HG02623 (cell line): ENCODE data around the gene UBAC2.

Source experiments
- ATAC-seq: cut with Tn5 transposase; IDR thresholded peaks from one replicate; pipeline ENCODE4 v1.9.1; 2021; ENCODE audit warnings: moderate library complexity; ENCODE audit not compliant: unreplicated experiment

The UBAC2 gene

DNA sequence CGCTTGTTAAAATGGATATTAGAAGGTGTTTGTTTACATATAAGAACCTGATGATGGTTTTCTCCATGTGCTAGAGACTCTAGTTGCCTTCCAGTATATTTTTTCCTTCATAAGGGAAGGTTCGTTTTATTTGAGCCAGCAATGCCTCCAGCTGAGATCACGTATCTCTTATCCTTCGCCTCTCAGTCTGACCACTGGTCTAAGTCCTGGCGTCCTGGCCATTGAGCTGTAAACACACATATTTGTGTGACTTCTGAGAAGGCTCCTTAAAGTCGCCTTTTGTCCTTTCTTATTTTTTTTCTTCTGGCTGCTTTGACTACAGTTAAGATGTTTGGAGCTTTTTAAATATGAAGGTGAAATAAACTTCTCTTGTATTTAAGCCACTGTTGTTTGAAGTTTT lies 130.3 kb downstream of the UBAC2 start:
- no peak for ATAC-seq

DNA sequence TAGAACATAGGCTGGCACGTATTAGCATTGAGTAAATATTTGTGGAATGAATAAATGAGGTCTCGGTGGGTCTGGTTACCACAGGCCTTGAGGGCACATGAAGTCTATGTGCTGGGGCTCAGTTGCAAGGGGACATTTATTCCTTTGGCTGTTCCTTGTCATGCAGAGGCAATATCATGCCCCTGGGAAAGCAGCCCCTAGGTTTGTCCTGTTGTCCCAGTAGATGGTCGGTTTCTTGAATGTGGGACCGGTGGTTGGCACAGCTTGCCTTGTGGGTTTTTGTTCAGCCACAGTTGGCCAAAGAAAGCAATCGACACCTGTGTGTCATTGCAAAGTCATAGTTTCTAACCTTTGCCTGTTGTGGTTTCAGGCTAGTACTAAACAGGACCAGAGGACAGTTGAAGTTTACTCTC lies 131.2 kb downstream of the UBAC2 start:
- peak; percentile 69 for ATAC-seq

DNA sequence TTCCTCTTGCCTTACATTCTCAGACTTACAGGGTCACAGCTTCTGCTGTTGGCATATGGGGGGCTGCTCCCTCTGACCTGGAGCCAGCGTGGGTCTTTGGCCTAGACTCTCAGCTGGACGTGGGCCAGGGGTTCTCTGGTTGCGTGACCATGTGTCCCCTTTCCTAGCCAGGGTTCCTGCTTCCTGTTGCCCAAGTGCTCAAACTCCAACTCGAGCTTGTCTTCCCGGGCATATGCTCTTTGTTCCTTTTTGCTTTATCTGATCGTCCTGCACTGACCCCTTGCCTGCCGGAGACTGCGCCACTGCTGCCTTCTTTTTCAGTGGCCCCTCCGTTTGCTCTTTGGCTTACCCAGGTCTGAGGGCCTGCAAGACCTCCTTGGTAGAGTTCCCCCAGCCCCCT lies 131.8 kb downstream of the UBAC2 start:
- no peak for ATAC-seq

DNA sequence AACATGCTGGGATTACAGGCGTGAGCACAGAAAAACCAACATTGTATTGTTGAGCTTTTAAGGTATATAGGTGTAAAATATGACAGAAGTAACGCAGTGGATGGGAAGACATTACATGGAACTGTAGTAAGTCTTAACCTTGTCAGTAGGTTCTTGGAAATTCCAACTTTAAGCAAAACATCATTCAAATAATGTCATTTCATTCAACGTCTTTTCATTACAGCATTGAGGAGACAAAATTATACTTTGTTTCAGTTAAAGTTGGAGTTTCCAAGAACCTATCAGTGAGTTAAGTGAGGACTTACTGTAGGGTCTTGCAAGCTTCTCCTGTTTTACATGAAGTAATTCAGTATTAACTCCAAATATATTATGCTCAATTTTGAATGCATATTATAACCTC lies 133.6 kb downstream of the UBAC2 start:
- no peak for ATAC-seq

DNA sequence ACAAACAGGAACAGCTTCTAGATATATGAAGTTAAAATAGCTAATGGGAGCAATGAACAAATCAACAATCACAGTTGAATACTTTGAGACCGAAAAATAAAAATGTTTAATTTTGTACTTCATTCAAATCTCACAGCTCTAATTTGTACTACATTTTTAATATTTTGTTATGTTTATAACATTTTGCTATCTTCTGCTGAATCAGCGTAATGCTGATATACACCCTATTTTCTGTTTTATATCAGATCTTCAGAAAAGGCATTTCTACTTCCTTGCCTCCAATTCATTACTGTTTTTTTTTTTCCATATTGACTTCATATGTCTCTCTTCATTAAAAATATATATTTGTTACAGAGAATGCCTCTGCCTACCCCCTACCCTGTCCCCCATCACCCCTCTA lies 134.4 kb downstream of the UBAC2 start:
- no peak for ATAC-seq

DNA sequence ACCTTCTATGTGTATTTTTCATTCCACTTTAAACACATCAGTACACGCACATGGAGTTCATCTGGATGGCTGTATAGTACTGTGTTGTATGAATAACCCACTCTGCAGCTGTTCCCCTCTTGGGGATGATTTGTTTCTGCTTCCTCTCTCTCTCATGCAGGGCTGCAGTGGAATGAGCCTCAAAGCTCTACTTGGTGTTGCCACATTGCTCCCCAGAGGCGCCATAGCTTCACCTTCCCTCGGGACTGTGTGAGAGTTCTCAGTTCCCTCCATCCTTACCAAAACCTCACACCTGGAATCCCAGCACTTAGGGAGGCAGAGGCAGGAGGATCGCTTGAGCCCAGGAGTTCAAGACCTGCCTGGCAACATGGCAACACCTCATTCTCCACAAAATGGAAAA lies 134.9 kb downstream of the UBAC2 start:
- ATAC-seq, result peak; percentile 64

DNA sequence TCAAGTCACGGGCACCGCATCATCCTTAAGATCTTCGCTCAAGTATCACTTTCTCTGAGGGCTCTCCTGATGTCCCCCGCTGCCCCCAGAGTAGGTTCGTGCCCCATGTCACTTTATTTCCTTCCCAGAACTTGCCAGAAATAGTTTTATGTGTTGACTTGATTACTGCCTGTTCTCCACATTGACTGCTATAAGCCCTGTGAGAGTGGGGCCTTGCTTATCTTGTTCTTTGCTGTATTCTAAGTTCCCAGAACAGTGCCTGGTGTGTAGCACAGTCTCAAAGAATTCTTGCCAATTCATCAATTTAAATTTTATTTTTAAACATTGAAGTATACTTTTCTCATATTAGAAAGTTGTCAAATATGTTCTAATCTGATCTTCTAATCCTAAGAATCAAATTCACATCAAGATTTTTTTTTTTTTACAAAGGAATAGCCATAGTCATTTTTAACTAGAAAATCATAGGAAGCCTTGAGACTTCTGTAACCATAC lies 138.6 kb downstream of the UBAC2 start:
- ATAC-seq, result no peak

DNA sequence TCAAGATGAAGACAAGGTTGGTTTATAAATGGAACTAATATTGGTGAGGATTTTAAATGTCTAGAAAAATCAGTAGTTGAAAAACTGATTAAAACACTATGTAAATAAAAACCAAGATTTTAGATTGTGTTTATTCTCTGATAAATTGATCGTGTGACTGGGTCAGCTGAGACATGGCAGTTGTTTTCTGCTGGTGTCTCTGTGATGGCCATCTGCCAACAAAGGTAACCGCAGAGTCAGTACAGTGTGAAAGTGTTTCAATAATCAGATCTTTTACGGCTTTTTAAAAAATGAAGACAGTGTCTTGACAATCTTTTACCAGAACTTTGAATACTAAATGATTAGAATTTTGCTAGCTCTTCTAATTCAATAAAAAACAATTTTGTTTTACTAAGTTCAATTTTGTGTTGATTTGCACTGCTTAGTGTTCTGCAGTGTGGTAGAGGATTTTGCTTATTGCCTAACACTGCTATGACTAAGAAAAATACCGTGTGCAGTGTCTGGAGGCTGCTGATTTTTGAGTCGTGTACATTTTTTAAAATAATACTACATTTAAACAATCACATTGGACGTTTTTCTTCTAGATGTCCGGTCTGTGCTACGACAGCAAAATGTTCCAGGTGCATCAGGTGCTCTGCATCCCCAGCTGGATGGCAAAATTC lies 139.2 kb downstream of the UBAC2 start:
- no peak for ATAC-seq

DNA sequence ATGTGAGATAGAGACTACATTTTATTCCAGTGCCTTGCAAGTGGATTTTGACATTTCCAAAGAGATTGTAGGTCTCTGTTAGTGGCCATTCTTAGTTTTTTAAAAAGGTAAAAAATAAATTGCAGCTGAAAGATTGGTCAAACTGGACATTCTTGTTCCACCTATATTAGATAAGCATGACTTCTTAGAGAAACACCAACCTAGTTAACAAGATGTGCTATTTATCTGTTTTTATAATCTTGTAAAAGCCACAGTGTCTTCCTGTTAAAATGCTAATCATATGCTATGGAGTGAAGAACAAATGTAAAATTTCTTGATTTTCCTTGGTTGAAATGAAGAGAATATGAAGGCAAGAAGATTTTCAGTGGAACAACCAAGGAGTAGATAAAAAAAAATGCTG lies 140.0 kb downstream of the UBAC2 start:
- no peak for ATAC-seq

DNA sequence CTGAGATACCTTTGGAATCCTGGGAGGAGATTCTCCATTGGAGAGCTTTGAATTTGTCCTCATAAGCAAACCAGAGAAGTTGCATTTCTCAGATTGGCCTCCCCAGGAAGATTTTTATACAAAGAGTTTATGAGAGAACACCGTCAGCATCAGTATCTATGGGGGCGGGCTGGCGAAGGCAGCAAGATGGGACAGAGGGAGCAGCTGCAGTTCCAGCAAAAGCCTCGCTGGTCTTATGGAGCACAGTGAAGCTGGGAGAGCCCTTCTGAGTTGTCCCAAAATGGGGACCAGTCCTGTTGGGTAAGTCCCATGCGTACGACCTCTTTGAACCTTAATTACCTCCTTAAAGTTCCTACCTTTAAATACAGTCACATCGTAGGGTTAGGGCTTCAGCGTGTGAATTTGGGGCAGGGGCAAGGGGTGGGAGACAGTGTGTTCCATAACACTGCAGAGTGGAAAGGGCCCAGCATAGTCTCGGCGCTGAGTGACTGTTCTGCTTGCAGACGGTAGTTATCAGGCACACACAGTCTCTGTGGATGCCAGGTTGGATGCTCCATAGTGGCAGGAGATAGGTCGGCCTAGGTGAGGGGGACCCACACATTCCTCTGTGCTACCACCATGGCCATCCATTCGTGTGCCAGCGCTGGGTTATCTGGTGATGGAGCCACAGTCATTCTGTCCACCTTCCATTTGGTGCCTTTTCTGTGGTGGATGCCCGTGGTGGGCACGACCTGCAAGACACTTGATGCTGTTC lies 141.5 kb downstream of the UBAC2 start:
- ATAC-seq, result no peak

DNA sequence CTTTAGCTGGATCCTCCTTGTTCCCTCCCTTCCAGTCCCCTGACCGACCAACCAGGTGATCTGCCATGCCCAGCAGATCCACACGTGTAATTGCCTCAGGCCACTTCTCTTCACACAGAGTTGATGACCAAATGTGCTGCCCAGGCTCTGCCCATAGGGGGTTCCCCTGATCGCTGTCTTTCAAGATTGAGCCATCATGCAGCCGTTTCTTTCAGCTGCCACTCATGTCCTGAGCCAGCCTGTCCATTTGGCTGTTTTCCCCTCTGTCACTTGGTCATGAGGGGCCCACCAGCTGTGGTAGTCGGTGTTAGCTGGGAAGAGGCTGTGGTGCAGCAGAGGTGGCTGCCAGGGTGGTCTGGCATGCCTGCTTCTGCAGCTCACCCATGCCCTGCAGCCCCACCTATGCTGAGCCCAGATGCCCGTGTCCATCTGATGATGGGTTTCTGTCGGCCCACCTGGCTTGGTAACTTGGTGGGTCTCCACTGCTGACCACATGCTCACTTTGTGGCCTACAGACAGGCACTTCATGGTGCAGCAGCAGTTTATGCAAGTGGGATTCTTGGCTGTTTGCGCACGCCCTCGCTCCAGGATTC lies 142.2 kb downstream of the UBAC2 start:
- no peak for ATAC-seq

DNA sequence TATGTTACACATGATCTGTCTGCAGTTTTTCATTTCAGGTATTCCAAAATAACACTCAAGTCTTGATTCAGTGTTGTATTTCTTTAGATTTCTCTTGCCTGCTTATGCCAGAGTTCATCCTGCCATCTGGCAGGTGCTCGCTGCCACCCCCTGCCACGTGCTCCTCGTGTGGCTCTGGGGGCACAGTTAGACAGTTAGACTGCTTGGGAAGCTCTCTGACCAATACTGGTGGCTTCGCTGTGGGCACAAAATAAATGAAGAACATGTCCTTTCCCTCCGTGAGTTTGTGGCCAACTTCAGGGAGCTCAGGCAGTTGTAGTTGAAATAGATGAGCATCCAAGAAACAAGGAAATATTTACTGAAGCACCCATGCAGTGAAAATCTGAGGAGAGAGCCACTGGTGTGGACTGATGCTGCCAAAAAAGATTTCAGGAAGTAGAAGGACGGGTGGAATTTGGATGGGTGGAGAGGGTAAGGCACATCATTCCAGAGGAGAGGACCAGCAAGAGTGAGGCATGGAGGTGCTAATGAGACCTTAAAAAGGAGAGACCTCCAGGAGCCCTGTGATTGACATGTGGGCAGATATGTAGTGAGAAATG lies 144.1 kb downstream of the UBAC2 start:
- no peak for ATAC-seq

DNA sequence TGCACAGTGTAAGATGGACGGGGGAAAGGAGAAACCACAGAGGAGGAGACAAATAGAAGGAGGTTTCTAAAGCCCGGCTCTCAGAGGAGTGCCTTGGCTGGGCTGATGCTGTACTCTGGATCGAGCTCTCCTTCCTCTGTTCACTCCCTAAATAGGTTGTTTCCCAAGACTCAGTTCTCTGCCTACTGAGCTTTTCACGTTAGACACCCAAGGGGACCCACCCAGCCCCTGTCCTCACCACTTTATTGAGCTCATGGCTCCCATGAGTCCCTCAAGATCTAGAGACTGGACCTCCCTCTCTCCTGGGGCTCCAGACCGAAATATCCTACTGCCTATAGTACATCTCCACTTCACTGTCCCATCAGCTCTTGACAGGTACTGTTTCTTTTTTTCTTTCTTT lies 144.7 kb downstream of the UBAC2 start:
- ATAC-seq, result no peak

DNA sequence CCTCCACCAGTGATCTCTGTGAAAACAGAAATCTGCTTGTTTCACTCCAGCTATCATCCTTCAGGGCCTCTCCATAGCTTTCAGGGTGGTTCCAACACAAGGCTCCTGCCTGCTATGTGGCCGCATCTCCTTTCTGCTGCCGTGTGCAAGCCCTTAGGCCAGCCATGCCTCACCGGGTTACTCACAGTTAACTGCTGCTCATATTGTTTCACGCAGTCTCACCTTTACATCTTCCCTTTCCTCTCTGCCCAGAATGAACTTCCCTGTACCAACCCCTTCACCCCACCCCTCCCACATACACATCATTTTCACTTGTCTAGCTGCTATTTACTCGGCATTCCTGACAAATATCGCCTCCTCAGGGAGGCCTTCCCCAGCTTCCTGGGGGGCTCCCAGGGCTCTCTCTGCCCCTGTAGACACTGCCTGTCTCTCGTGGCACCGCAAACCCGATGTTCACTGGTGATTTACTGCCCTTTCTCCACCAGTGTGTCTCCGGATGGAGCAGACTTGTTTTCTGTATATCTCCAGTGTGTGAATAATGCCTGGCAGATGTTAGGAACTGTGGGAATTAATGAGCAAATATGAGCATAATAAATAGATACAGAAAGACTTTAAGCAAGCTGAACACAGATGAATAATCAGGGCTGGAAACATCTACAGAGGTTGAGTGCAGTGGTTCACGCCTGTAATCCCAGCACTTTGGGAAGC lies 145.8 kb downstream of the UBAC2 start:
- ATAC-seq, result no peak

DNA sequence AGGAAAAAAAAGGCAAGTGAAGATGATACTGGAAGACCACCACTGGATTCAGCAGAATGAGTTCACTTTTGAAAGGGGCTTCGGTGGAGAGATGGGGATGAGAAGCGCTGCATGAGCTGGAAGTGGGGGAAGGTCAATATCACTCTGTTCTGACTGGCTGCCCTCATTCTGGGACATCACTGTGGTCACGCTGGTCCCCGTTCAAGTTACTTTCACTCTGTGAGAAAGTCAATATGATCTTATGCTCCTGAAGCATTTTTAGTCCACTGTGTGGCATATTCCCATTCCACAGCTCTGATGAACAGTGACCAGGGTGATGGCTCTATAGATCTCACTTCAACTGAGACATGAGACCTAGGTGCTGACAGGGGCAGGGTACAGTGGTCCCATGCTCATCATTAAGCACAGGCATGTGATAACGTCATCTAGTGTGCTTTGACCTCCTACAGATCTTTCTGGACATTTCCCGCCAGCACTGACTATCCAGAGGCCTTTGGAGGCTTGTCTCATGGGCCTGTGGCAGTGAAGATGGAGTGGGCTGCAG lies 146.8 kb downstream of the UBAC2 start:
- ATAC-seq, result no peak

DNA sequence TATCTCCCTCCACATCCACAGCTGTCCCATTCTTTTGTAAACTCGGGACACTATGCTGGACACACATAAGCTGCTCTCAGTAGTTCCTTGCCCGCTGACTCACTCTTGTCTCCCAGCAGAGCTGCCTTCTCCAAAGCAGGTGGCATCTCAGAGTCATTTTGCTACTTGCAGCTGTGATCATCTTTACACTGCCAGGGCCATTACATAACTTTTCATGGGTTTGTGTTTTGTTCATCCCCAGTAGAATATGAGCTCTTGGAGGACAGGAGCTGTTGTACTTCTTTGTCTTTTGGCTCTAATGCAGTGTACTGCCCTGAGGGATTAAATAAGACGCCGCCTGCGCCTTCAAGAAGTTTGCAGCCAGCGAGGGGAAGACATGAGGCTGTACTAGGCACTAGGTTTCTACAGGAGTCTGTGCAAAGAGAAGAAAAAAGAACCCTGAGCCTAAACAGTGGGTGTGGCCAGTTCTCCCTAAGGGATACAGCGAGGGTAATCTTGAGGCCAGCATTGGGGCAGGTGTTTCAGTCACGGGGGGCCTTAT lies 147.3 kb downstream of the UBAC2 start:
- ATAC-seq, result peak; percentile 57

DNA sequence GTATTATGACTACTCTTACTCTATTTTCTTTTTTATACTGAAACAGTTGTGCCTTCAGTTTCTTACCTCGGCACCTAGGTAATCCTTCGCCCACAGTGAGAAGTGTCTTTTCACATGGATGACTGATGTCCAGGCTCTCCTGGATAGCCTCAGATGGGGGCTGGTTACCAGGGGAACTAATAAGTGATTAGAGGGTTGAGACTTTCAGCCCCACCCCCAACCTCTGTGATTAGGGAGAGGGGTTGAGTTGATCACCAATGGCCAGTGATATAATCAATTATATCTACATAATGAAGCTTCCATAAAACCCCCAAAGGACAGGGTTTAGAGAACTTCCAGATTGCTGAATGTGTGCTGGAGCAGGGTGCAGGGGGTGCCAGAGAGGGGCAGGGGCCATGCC lies 149.5 kb downstream of the UBAC2 start:
- no peak for ATAC-seq

DNA sequence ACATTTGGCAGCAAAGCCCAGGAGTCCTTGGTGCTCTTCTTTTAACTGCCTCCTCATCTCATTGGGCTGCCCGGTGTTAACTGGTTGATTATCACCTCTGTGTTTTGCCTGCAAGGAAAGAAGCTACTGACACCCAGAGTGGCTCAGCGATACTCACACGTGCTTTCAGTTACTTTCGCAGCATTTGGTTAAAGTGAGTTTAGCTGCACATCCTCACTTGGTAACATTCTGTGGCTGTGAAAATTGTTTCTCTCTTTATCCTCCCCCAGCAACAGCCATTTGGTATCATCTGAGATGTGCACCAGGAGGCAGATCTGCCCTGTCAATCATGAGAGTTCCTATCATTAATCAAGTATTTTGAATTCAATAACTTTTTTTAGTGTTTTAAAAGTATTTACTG lies 151.1 kb downstream of the UBAC2 start:
- no peak for ATAC-seq

DNA sequence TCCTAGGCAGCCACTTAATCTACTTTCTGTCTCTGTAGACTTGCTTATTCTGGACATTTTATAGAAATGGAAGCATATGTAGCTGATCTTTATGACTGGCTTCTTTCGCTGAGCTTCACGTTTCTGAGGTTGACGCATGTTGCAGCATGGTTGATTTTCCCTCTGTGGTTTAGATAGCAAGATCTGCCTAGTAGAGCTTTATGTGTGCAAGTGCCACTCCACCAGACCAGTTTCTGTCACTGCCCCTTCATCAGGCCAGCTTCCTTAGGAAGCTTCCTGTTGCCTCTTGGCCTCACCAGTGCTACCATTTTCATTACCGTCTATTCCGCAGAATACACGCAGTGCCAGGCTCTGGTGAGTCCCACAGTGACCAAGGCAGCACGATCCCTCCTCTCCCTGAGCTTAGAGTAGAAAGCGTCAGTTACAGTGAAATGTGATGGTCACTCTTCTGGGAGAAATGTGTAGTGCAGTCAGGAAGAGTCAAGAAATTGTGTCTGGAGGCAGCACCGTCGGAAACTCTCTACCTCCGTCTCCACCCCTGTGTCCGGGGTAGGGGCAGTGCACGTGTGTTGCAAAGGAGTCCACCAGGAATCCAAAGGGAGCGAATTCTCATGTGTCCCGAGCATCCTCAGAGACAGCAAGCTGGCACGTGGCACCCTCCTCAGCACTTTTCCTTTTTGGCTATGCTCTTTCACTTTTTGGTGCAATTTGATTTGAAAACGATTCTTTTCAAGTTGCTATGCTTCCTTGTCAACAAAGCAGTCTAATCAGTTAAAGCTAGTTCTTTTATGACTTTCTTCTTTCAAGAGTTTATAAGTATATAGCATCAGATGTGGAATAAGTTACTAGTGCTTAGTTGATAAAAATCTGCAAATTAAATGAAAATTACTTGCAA lies 151.9 kb downstream of the UBAC2 start:
- no peak for ATAC-seq

DNA sequence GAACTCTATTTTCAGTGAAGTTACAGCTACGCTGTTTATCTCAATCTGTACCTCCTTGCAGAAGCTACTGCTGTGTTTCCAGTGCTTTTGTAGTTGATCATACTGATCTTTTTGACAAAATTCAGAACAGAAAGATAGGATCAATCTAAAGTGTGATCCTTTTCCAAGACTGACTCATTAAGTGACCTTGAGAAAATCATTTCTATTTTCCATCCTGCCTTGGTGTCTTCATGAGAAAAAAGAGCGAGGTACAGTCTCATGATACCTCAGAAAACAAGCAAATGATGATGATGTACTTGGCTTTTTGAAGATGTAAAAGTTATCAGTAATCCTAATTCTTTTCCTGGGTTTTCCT lies 152.6 kb downstream of the UBAC2 start:
- ATAC-seq, result no peak
